Breast epithelium (tissue), 3 donors: ENCODE data around the gene JDP2.

Source experiments
- POLR2A ChIP-seq: fragments of 450-650 bp; IDR thresholded peaks from one replicate; pipeline ENCODE4 v1.6.1; 2016; ENCODE audit warnings: antibody characterized with exemption, mild to moderate bottlenecking, moderate library complexity
- TF ChIP-seq, protein P1 (sequence below), 3 donors: fragments of 450-650 bp; IDR thresholded peaks; one replicate each; pipeline ENCODE4 v1.5.1; 2016 to 2017; ENCODE audit warnings: antibody characterized with exemption in 3 of 3, mild to moderate bottlenecking in 3 of 3, moderate library complexity in 3 of 3

GRCh38 chr14:75471059-75471458 is 43.2 kb downstream of the JDP2 start:
- TF ChIP-seq, protein P1, sequence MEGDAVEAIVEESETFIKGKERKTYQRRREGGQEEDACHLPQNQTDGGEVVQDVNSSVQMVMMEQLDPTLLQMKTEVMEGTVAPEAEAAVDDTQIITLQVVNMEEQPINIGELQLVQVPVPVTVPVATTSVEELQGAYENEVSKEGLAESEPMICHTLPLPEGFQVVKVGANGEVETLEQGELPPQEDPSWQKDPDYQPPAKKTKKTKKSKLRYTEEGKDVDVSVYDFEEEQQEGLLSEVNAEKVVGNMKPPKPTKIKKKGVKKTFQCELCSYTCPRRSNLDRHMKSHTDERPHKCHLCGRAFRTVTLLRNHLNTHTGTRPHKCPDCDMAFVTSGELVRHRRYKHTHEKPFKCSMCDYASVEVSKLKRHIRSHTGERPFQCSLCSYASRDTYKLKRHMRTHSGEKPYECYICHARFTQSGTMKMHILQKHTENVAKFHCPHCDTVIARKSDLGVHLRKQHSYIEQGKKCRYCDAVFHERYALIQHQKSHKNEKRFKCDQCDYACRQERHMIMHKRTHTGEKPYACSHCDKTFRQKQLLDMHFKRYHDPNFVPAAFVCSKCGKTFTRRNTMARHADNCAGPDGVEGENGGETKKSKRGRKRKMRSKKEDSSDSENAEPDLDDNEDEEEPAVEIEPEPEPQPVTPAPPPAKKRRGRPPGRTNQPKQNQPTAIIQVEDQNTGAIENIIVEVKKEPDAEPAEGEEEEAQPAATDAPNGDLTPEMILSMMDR (IDR thresholded peaks at IDR 0.05): no peak
- TF ChIP-seq POLR2A: no peak
